ENCODE results near the gene CLIP3.

The CLIP3 gene

DNA sequence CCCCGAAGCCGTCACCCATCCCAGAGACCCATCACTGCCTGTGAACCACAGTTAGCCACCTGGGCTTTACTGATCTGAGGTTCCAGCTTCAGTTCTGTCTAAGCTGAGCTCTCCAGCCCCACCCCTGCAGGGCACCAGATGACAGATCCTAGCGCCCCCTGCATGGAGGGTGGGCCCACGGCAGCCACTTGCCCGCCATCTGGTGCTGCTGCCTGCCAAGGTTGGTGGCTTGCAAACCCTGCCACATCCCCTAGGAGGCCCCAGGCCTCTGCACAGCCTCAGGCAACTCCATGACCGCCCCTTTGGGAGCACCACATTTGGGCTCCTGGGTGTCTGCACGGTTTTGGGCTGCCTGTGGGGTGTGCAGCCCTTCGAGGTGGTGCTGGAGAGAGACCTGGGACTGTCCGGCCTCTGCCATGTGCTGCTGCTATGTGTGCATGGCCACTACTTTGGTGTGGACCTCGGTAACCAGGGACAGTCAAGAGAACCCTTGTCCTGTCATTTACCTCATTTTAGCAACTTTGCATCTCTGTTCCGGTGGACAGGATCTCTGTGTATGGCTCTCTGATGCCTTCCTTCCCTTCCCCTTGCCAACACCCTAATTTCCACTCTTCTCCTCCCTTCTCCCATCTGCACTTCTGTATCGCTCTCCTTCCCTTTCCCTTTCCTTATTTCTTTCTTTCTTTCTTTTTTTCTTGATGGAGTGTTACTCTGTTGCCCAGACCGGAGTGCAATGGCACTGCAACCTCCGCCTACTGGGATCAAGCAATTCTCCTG is 55.0 kb downstream of the CLIP3 start:
- no peak for DNase-seq (ENCODE audit: low spot score)

DNA sequence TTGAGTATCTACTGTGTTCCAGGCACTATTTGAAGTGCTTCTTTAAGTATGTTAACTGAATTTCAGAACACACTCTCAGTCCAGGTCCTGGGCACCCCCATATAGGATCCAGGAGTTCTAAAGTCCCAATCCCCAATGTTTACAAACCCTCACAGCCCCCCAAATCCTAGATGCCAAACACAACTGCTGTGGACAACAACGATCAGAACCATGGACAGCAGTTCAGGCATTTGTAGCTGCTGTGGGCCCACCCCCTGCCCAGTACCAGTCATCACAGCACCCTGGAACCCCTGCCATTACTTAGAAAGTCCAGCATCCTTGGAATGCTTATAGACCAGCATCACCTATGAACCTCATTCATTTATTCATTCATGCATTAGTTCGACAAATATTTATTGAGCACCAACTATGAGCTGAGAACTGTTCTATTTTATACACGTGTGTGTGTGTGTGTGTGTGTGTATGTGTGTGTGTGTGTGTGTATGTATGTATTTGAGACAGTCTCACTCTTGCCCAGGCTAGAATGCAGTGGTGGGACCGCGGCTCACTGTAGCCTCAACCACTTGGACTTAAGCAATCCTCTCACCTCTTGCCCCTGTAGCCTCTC is 57.0 kb downstream of the CLIP3 start:
- no peak for DNase-seq (ENCODE audit: low spot score)

DNA sequence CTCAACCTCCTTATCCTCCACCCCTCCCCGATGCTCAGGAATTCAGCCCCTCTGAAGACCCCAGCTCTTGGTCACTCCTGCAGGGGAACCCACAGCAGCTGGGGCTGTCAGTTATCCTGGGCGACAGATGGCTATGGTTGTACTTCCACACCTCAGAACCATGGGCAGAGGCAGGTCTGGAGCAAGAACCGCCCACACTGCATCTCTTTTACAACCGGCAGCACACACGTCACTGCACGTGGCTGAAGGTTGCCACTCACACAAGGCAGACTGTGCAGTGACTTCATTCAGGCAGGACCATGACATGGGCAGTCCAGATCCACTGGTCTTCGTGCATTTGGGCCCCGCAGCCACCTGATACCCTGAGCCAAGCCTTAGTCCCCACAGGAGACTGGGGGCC is 59.2 kb downstream of the CLIP3 start:
- no peak for DNase-seq (ENCODE audit: low spot score)

DNA sequence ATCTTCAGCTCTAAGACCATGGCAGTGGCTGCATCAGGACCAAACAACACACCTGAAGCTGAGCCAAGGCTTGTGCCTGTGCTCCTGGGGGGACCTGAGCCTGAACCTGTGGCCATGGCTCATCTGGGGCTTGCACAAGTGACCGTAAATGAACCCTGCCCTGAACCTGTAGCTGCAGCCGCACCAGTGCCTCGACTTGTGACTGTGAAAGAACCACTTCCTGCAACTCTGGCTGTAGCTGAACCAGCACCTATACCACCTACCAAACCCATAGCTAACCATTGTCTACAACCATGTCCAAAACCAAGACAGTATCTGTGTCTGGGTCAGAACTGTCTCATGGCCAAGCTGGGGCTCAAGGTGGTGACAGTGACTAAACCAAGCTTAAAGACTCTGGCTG is 65.9 kb downstream of the CLIP3 start:
- no peak for DNase-seq (ENCODE audit: low spot score)

Measured in hematopoietic multipotent progenitor cell treated with erythropoietin and hydrocortisone succinate and interleukin-3 and kit ligand, for 17 days (in vitro differentiated cells).